IMR-90 (cell line): ENCODE data around the gene FKTN. TPM values are rescaled to one million over a fixed set of nuclear protein-coding genes. Genes with fewer than 3 reads are reported as not detected.

Experiments used
- ATAC-seq: fragments of 200-7000 bp; cut with Tn5 transposase; 2 replicates; pipeline ENCODE4 v1.9.1; 2020; ENCODE audit warnings: low read depth, mild to moderate bottlenecking, moderate library complexity
- BruUV-seq: library from RNA; stranded (reverse); fragments of 400-500 nt; replicated peaks from 2 replicates; lab custom pipeline; 2021; lab: Mats Ljungman, UMichigan
- CTCF ChIA-PET: fragments of 300-600 bp; formaldehyde crosslinking; extraction: SDS; loops from one replicate; lab custom pipeline; 2021; ENCODE audit warnings: antibody characterized with exemption; lab: Yijun Ruan, JAX
- POLR2A ChIA-PET: fragments of 300-600 bp; sonication (Branson Sonifier 250); formaldehyde crosslinking; loops from one replicate; lab custom pipeline; 2022; ENCODE audit warnings: antibody characterized with exemption; ENCODE audit not compliant: unreplicated experiment; lab: Charles Lee
- DNase-seq: peaks from one replicate; pipeline ENCODE4 v3.0.0; 2013
- H2AFZ ChIP-seq: replicated peaks from 2 replicates; pipeline ENCODE3; 2013; ENCODE audit warnings: low read length, mild to moderate bottlenecking; ENCODE audit not compliant: poor library complexity
- H2AK5ac ChIP-seq: 2 replicates; pipeline ENCODE4 v1.6.1; 2013; ENCODE audit warnings: low read depth, low read length, inconsistent platforms
- H2AK9ac ChIP-seq: replicated peaks from 2 replicates; pipeline ENCODE3; 2013; ENCODE audit warnings: mild to moderate bottlenecking, low read depth, low read length, moderate library complexity; ENCODE audit not compliant: poor library complexity
- H2BK120ac ChIP-seq: 2 replicates; pipeline ENCODE4 v1.6.1; 2013; ENCODE audit warnings: low read depth, low read length, inconsistent platforms
- H2BK15ac ChIP-seq: 3 replicates; pipeline ENCODE4 v1.6.1; 2013; ENCODE audit warnings: low read depth, low read length, inconsistent platforms
- H2BK20ac ChIP-seq: 2 replicates; pipeline ENCODE4 v1.6.1; 2013; ENCODE audit warnings: low read depth, mild to moderate bottlenecking, inconsistent platforms, low read length, moderate library complexity
- H2BK5ac ChIP-seq: 2 replicates; pipeline ENCODE4 v1.6.1; 2013; ENCODE audit warnings: mild to moderate bottlenecking, low read depth, low read length, inconsistent platforms; ENCODE audit not compliant: poor library complexity, severe bottlenecking
- H3K14ac ChIP-seq: replicated peaks from 2 replicates; pipeline ENCODE4 v1.6.1; 2013; ENCODE audit warnings: low read depth, low read length, inconsistent platforms
- H3K18ac ChIP-seq: 2 replicates; pipeline ENCODE4 v1.6.1; 2013; ENCODE audit warnings: low read depth, low read length, control low read depth
- H3K23ac ChIP-seq: 2 replicates; pipeline ENCODE4 v1.6.1; 2013; ENCODE audit warnings: low read depth, low read length, inconsistent platforms
- H3K27ac ChIP-seq: 2 replicates; pipeline ENCODE4 v1.5.1; 2013; ENCODE audit warnings: mild to moderate bottlenecking, control low read depth, low read length; ENCODE audit not compliant: insufficient read depth
- H3K27me3 ChIP-seq: 2 replicates; pipeline ENCODE4 v1.6.1; 2013; ENCODE audit warnings: low read length; ENCODE audit not compliant: control insufficient read depth, insufficient read depth
- H3K36me3 ChIP-seq: 2 replicates; pipeline ENCODE4 v1.6.1; 2013; ENCODE audit warnings: low read length, mixed read lengths; ENCODE audit not compliant: control insufficient read depth, insufficient read depth
- H3K4ac ChIP-seq: 2 replicates; pipeline ENCODE4 v1.6.1; 2013; ENCODE audit warnings: low read depth, low read length, inconsistent platforms
- H3K4me1 ChIP-seq: 2 replicates; pipeline ENCODE4 v1.6.1; 2013; ENCODE audit warnings: low read length, mixed read lengths; ENCODE audit not compliant: control insufficient read depth, insufficient read depth
- H3K4me2 ChIP-seq: 2 replicates; pipeline ENCODE4 v1.6.1; 2013; ENCODE audit warnings: low read depth, mild to moderate bottlenecking, control low read depth, low read length, moderate library complexity
- H3K4me3 ChIP-seq: 2 replicates; pipeline ENCODE4 v1.5.1; 2013; ENCODE audit warnings: low read depth, mild to moderate bottlenecking, control low read depth, low read length, moderate library complexity; ENCODE audit not compliant: insufficient read depth
- H3K56ac ChIP-seq: 2 replicates; pipeline ENCODE4 v1.6.1; 2013; ENCODE audit warnings: low read length, inconsistent platforms; ENCODE audit not compliant: insufficient read depth; ENCODE audit errors: extremely low read depth
- H3K79me1 ChIP-seq, 2 experiments: 2 replicates each; pipeline ENCODE4 v1.6.1; 2013; ENCODE audit warnings: low read length in 2 of 2, inconsistent platforms in 1 of 2, low read depth in 1 of 2
- H3K9ac ChIP-seq: 2 replicates; pipeline ENCODE4 v1.6.1; 2013; ENCODE audit warnings: low read depth, low read length, control low read depth
- H3K9me1 ChIP-seq: 2 replicates; pipeline ENCODE4 v1.6.1; 2013; ENCODE audit warnings: low read length, inconsistent platforms; ENCODE audit not compliant: insufficient read depth
- H3K9me3 ChIP-seq: 2 replicates; pipeline ENCODE4 v1.6.1; 2013; ENCODE audit warnings: low read length; ENCODE audit not compliant: control insufficient read depth, insufficient read depth
- H4K20me1 ChIP-seq: 2 replicates; pipeline ENCODE4 v1.6.1; 2013; ENCODE audit warnings: low read length, inconsistent platforms; ENCODE audit not compliant: insufficient read depth
- H4K5ac ChIP-seq: 2 replicates; pipeline ENCODE4 v1.6.1; 2013; ENCODE audit warnings: mild to moderate bottlenecking, low read depth, low read length, control low read depth
- H4K8ac ChIP-seq, 2 experiments: 2 replicates each; pipeline ENCODE4 v1.6.1; 2013; ENCODE audit warnings: low read depth in 2 of 2, low read length in 2 of 2, control low read depth in 1 of 2, inconsistent platforms in 1 of 2
- H4K91ac ChIP-seq: 2 replicates; pipeline ENCODE4 v1.6.1; 2013; ENCODE audit warnings: low read depth, low read length, inconsistent platforms; ENCODE audit not compliant: insufficient read depth
- BHLHE40 ChIP-seq: fragments of 150-350 bp; IDR thresholded peaks from 2 replicates; pipeline ENCODE4 v1.6.1; 2016; ENCODE audit warnings: mild to moderate bottlenecking, low read depth, low read length
- CEBPB ChIP-seq: IDR thresholded peaks from 2 replicates; pipeline ENCODE4 v1.6.1; 2012; ENCODE audit warnings: low read depth, low read length, improper control_type of control experiment
- CHD1 ChIP-seq: IDR thresholded peaks from 2 replicates; pipeline ENCODE4 v1.6.1; 2012; ENCODE audit warnings: low read depth, low read length, improper control_type of control experiment
- FOS ChIP-seq: fragments of 150-350 bp; IDR thresholded peaks from 2 replicates; pipeline ENCODE4 v1.6.1; 2016; ENCODE audit warnings: low read depth, low read length
- MAFK ChIP-seq: IDR thresholded peaks from 2 replicates; pipeline ENCODE4 v1.6.1; 2012; ENCODE audit warnings: low read depth, low read length, improper control_type of control experiment
- MAZ ChIP-seq: IDR thresholded peaks from 2 replicates; pipeline ENCODE4 v1.6.1; 2012; ENCODE audit warnings: low read depth, mild to moderate bottlenecking, low read length, improper control_type of control experiment, moderate library complexity, borderline replicate concordance
- MXI1 ChIP-seq: IDR thresholded peaks from 2 replicates; pipeline ENCODE4 v1.6.1; 2012; ENCODE audit warnings: low read depth, mild to moderate bottlenecking, low read length, moderate library complexity, borderline replicate concordance
- NFE2L2 ChIP-seq: fragments of 150-350 bp; IDR thresholded peaks from 2 replicates; pipeline ENCODE4 v1.6.1; 2016; ENCODE audit warnings: low read depth, mild to moderate bottlenecking, low read length
- POLR2A ChIP-seq: IDR thresholded peaks from 2 replicates; pipeline ENCODE4 v1.6.1; 2012; ENCODE audit warnings: mild to moderate bottlenecking, low read depth, low read length
- RAD21 ChIP-seq: IDR thresholded peaks from 2 replicates; pipeline ENCODE4 v1.6.1; 2012; ENCODE audit warnings: low read length, improper control_type of control experiment
- RCOR1 ChIP-seq: IDR thresholded peaks from 2 replicates; pipeline ENCODE4 v1.6.1; 2012; ENCODE audit warnings: mild to moderate bottlenecking, low read length, improper control_type of control experiment; ENCODE audit not compliant: insufficient replicate concordance
- RFX5 ChIP-seq: IDR thresholded peaks from 2 replicates; pipeline ENCODE4 v1.8.0; 2012; ENCODE audit warnings: low read depth, mild to moderate bottlenecking, low read length, moderate library complexity
- SMC3 ChIP-seq: fragments of 150-350 bp; IDR thresholded peaks from 2 replicates; pipeline ENCODE4 v1.6.1; 2016; ENCODE audit warnings: low read depth, mild to moderate bottlenecking, antibody characterized with exemption, low read length, moderate library complexity
- WGBS, 2 experiments: methylation state at CpG; one replicate each; pipeline versions ENCODE4 v1.1.5 to v1.1.7; 2013; ENCODE audit warnings: missing lambda C conversion rate in 2 of 2; ENCODE audit not compliant: insufficient read length in 1 of 2; ENCODE audit errors: extremely low coverage in 2 of 2; 5-methylcytosine and 5-hydroxymethylcytosine counted together
- dilution Hi-C: fragments of 300-500 bp; cut with HindIII; formaldehyde crosslinking; loops from one replicate; pipeline ENCODE4 v1.14.3; 2018; ENCODE audit warnings: low sequenced_read_pairs; ENCODE audit not compliant: unreplicated experiment
- in situ Hi-C: fragments of 300-500 bp; cut with MboI; formaldehyde crosslinking; loops from 3 replicates; pipeline ENCODE4 v1.14.3; 2019; ENCODE audit warnings: low sequenced_read_pairs, inconsistent platforms, mixed read lengths
- intact Hi-C: fragments of 100-400 bp; cut with micrococcal nuclease; formaldehyde crosslinking; loops from 2 replicates; pipeline ENCODE4 v1.10.0; 2022
- polyA plus RNA-seq, 3 experiments: library from polyadenylated mRNA; depleted of rRNA; stranded (reverse); fragments of >200 nt; gene quantifications; 2 replicates each; pipeline ENCODE4 v1.2.3, GENCODE V29; 2012; ENCODE audit warnings: low replicate concordance in 1 of 3
- total RNA-seq: library from RNA; depleted of rRNA; stranded (reverse); fragments of >200 nt; gene quantifications from 2 replicates; pipeline ENCODE4 v1.2.3, GENCODE V29; 2012
- TF ChIP-seq, protein P1 (sequence below): fragments of 150-350 bp; IDR thresholded peaks from 2 replicates; pipeline ENCODE4 v1.6.1; 2016; ENCODE audit warnings: low read depth, mild to moderate bottlenecking, low read length, moderate library complexity, borderline replicate concordance
- TF ChIP-seq, protein P2 (sequence below): fragments of 150-350 bp; IDR thresholded peaks from 2 replicates; pipeline ENCODE4 v1.6.1; 2017; ENCODE audit warnings: mild to moderate bottlenecking, antibody characterized with exemption, low read length, low read depth
- TF ChIP-seq, protein P3 (sequence below): conservative IDR thresholded peaks from 2 replicates; pipeline ENCODE4 v1.5.1; 2012; ENCODE audit warnings: mild to moderate bottlenecking, low read depth, low read length, improper control_type of control experiment

The FKTN gene
- total and polyA plus RNA-seq, 2 of the 4 experiments (the other 2 are of a cell fraction), result 8.6 to 20.3 TPM

DNA sequence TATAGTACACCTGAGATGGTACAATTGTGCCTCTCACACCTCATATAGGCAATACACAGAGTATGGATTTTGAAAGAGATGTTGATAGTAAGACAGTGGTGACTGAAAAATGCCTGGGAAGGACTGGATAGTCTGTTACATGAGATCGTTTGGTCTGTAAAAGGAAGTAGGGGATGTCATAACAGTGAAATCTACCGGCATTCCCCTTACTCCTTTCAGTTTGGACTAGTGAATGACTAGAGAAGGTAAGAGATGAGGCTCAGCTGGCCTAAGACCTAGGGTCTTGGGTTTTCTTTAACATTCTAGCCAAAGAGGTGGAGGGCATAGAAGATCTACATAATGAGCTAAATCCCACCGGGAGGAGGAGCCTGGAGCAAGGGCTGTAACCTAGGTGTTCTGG, 112.4 kb downstream of the FKTN start:
- dilution Hi-C loops, result no loop called here

More for the DNA sequence above, 112.4 kb downstream of the FKTN start:
- H3K4me2 ChIP-seq, result no peak overlapping the region
- intact Hi-C loops (no loop called here), in situ Hi-C loops (no loop called here)
- no peak overlapping the region for H2AK9ac ChIP-seq
- DNase-seq, result no peak
- no peak overlapping the region for H3K56ac ChIP-seq
- H3K36me3 ChIP-seq, result no peaks in the 10 kb centered on the region
- no peak overlapping the region for H3K23ac ChIP-seq
- no peaks in the 10 kb centered on the region for H3K9me3 ChIP-seq
- H3K14ac ChIP-seq, result no peak overlapping the region
- H2AK5ac ChIP-seq, result no peak overlapping the region
- H3K27me3 ChIP-seq, result peaks cover 5% of the 10 kb centered on the region
- ChIA-PET POLR2A (no interaction called here), CTCF (interaction anchor here (0.5 kb wide), 1 partner anchor 32 kb away, joined by 3 read pairs; no protein-coding TSS in a partner anchor)
- H3K18ac ChIP-seq, result no peak overlapping the region
- H3K4me1 ChIP-seq, result no peaks in the 10 kb centered on the region
- ATAC-seq, result no peak
- no TSS peak for BruUV-seq
- no peaks in the 10 kb centered on the region for H4K20me1 ChIP-seq
- H4K5ac ChIP-seq, result no peak overlapping the region
- TF ChIP-seq MAZ, result no peak
- no peak for TF ChIP-seq MAFK
- no peak for TF ChIP-seq BHLHE40
- TF ChIP-seq CEBPB, result no peak
- no peak for TF ChIP-seq POLR2A
- TF ChIP-seq, protein P1, sequence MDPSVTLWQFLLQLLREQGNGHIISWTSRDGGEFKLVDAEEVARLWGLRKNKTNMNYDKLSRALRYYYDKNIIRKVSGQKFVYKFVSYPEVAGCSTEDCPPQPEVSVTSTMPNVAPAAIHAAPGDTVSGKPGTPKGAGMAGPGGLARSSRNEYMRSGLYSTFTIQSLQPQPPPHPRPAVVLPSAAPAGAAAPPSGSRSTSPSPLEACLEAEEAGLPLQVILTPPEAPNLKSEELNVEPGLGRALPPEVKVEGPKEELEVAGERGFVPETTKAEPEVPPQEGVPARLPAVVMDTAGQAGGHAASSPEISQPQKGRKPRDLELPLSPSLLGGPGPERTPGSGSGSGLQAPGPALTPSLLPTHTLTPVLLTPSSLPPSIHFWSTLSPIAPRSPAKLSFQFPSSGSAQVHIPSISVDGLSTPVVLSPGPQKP, result no peak
- no peak for TF ChIP-seq SMC3
- TF ChIP-seq FOS, result no peak
- no peak for TF ChIP-seq NFE2L2
- TF ChIP-seq, protein P2, sequence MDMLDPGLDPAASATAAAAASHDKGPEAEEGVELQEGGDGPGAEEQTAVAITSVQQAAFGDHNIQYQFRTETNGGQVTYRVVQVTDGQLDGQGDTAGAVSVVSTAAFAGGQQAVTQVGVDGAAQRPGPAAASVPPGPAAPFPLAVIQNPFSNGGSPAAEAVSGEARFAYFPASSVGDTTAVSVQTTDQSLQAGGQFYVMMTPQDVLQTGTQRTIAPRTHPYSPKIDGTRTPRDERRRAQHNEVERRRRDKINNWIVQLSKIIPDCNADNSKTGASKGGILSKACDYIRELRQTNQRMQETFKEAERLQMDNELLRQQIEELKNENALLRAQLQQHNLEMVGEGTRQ, result no peak
- no peak for TF ChIP-seq RFX5
- no peak for TF ChIP-seq RCOR1
- no peak for TF ChIP-seq RAD21
- TF ChIP-seq, protein P3, sequence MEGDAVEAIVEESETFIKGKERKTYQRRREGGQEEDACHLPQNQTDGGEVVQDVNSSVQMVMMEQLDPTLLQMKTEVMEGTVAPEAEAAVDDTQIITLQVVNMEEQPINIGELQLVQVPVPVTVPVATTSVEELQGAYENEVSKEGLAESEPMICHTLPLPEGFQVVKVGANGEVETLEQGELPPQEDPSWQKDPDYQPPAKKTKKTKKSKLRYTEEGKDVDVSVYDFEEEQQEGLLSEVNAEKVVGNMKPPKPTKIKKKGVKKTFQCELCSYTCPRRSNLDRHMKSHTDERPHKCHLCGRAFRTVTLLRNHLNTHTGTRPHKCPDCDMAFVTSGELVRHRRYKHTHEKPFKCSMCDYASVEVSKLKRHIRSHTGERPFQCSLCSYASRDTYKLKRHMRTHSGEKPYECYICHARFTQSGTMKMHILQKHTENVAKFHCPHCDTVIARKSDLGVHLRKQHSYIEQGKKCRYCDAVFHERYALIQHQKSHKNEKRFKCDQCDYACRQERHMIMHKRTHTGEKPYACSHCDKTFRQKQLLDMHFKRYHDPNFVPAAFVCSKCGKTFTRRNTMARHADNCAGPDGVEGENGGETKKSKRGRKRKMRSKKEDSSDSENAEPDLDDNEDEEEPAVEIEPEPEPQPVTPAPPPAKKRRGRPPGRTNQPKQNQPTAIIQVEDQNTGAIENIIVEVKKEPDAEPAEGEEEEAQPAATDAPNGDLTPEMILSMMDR, result no peak
- TF ChIP-seq MXI1, result no peak
- no peak for TF ChIP-seq CHD1
- no peaks in the 10 kb centered on the region for H3K9me1 ChIP-seq
- no peaks in the 10 kb centered on the region for H3K79me1 ChIP-seq
- H2BK15ac ChIP-seq, result no peak overlapping the region
- no peak overlapping the region for H3K27ac ChIP-seq
- no peak overlapping the region for H4K8ac ChIP-seq
- no peak overlapping the region for H2BK5ac ChIP-seq
- WGBS, 2 experiments, result no CpG with 5 or more reads among the region's 3 CpGs
- H2AFZ ChIP-seq, result no peak overlapping the region
- no peak overlapping the region for H2BK20ac ChIP-seq
- no peak overlapping the region for H3K4me3 ChIP-seq
- H4K91ac ChIP-seq, result no peak overlapping the region
- no peak overlapping the region for H3K4ac ChIP-seq
- no peak overlapping the region for H2BK120ac ChIP-seq
- H3K9ac ChIP-seq, result no peak overlapping the region
